PC-9 (cell line): ENCODE data around the gene ARHGAP10.

Source experiments
- CTCF ChIP-seq: fragments of 200-600 bp; sonication (generic); conservative IDR thresholded peaks from 2 replicates; pipeline ENCODE4 v1.6.1; 2017; ENCODE audit warnings: mixed run types, antibody characterized with exemption, mild to moderate bottlenecking, moderate library complexity
- EZH2 ChIP-seq: fragments of 200-600 bp; sonication (generic); IDR thresholded peaks from 2 replicates; pipeline ENCODE4 v1.8.0; 2017; ENCODE audit warnings: antibody characterized with exemption, low read depth

- TF ChIP-seq CTCF, result no peak
- no peak for TF ChIP-seq EZH2
Observed at GRCh38 chr4:147778942-147779341, 47.1 kb downstream of the ARHGAP10 start.
